ENCODE results near the gene PARD3.

Gene PARD3

GRCh38 chr10:34629084-34629483, 186.0 kb downstream of the PARD3 start:
- in situ Hi-C loops (cut with HindIII; ENCODE audit: low sequenced_read_pairs): no loop called here

GRCh38 chr10:34628174-34628796, 186.8 kb downstream of the PARD3 start:
- in situ Hi-C loops (cut with HindIII; ENCODE audit: low sequenced_read_pairs): no loop called here

DNA sequence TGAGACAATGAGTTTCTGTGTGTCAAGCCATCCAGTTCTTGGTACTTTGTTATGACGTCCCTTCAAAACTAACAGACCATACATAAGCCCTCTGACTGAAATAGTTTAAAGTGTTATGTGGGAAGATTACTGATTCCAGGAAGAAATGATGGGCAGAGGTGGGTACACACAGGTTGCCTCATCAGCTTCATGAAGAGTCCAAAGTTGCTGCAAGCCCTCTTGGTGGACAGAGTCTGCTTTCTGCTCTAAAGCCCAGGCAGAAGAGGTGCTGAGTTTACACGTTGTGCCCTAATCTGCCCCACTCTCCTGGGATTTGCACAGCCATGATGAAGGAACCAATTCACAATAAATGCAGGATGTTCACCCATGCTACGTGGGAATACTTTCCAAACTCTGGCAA, 187.4 kb downstream of the PARD3 start:
- in situ Hi-C loops (cut with HindIII; ENCODE audit: low sequenced_read_pairs): no loop called here

DNA sequence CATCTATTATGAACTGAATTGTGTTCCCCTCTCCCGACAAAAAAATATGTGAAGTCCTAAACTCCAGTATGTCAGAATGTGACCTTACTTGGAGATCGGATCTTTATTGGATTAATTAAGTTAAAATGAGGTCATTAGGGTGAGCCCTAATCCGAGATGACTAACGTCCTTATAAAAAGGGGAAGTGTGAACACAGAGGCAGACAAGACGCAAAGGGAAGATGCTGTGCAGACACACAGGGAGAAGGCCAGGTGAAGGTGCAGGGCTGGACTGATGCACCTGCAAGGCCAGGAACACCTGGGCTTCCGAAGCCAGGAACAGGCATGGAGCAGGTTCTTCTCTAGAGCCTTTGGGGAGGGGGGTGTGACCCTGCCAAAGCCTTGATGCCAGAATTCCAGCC, 187.8 kb downstream of the PARD3 start:
- in situ Hi-C loops (cut with HindIII; ENCODE audit: low sequenced_read_pairs): no loop called here

DNA sequence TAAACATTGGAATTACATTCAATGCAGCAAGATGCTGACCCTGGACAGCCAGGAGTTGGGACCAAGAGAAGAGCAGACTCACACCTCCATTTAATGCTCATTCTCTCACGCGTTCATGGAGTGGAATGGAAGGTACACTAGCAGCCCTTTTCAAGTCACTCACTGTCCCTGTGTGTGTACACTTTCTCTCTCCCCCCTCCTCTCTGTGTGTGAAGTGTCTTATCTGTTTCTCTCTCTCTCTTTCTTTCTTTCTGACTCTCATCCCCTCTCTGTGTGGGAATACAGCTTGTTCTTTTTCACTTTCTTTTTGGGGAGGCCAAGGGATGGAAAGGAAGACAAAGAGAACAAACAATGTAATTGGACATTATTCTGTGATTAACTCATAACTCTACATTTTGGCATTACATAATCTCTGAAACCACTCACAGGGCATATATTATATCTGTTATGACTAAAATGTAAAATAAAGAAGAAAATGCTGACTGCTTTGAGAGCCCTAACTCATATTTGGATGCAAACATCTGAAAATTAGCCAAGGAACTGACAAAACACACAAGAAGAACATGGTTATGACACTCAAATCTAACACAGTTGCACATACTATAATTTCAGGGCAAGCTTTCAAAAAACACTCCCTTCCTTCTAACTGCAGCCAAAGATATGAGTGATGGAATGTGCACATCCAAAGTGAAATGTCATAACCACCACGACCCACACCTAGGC, 188.8 kb downstream of the PARD3 start:
- in situ Hi-C loops (cut with HindIII; ENCODE audit: low sequenced_read_pairs): no loop called here

DNA sequence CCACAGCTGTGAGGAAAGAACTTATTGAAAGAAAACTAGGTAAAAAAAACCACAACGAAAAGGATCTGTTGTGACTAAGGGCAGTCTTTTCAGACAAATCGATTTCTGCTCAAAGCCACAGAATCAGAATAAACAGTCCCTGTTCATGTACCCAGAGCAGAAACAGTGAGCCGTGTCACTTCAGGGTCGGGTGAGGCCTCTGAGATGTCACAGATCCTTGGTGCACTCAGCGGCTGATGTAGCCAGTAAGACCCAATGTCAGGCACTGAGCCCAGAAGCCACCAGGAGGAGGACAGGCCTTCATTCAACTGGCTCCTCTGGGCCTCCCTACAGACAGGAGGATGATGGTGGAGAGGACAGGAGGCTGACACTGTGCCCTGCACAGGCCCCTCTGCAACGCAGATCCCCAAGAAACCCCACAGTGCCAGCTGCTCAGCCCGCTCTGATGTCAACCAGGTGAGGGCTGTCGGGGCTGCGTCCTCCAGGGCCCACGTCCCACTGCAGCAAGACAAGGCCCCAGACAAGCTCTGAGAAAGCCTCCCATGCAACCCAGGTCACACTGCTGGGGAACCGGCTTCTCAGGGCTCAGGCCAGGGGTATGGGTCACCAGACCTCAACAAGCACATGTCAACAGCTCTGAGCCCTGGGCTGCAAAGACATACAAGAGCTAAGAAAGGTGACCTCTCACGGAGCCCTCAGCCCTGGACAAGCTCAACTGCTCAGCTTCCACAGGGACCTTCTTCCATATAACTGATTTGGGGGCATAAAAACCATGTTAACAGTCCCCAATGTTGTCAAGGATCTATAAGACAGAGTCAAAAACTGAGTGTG, 190.6 kb downstream of the PARD3 start:
- in situ Hi-C loops (cut with HindIII; ENCODE audit: low sequenced_read_pairs): no loop called here

- in situ Hi-C loops (cut with HindIII; ENCODE audit: low sequenced_read_pairs): no loop called here
These were observed 192.2 kb downstream of the PARD3 start for GRCh38 chr10:34622945-34623344.

- in situ Hi-C loops (cut with HindIII; ENCODE audit: low sequenced_read_pairs): no loop called here
These were observed 196.5 kb downstream of the PARD3 start for GRCh38 chr10:34618611-34619010.

GRCh38 chr10:34615770-34616169, 199.3 kb downstream of the PARD3 start:
- in situ Hi-C loops (cut with HindIII; ENCODE audit: low sequenced_read_pairs): no loop called here

DNA sequence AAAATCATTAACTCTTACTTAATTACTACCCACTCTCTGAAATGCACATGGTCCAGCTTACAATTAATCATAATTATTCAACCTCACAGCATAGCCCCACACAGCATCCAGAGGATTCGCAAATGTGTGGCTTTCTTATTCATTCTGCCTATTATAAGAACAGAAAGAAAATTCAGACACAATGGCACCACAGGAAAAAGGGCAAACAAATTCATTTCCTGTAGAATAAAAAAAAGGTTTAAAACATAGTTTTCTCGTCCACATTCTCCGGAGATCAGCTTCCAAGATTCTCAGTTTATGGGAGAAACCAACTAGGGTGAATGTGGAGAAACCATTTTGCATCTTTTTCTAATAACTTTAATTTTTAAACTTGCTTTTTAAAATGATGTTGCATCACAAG, 201.6 kb downstream of the PARD3 start:
- in situ Hi-C loops (cut with HindIII; ENCODE audit: low sequenced_read_pairs): no loop called here

DNA sequence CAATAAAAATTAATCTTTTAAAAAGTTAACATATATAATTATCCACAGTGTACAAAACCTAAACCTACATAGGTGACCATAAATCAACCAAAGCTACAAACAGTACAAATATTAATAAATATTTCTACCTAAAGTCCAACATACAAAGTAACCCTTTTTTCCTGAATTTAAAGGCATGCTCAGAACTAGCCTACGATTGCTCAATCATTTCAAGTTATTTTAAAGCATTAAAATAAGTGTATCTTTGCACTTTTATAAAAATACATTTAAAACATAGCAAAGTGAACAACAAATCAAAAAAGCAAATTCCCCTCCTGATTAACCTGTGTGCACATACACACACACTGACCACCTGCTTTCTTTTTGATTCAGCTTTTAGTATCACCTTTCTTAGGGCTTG, 202.2 kb downstream of the PARD3 start:
- in situ Hi-C loops (cut with HindIII; ENCODE audit: low sequenced_read_pairs): no loop called here

- in situ Hi-C loops (cut with HindIII; ENCODE audit: low sequenced_read_pairs): no loop called here
These were observed 202.7 kb downstream of the PARD3 start for GRCh38 chr10:34612446-34612845.

GRCh38 chr10:34609287-34609940, 205.7 kb downstream of the PARD3 start:
- in situ Hi-C loops (cut with HindIII; ENCODE audit: low sequenced_read_pairs): no loop called here

GRCh38 chr10:34607894-34608293, 207.2 kb downstream of the PARD3 start:
- in situ Hi-C loops (cut with HindIII; ENCODE audit: low sequenced_read_pairs): no loop called here

- in situ Hi-C loops (cut with HindIII; ENCODE audit: low sequenced_read_pairs): no loop called here
These were observed 208.2 kb downstream of the PARD3 start for GRCh38 chr10:34606890-34607289.

GRCh38 chr10:34602478-34602877, 212.6 kb downstream of the PARD3 start:
- in situ Hi-C loops (cut with HindIII; ENCODE audit: low sequenced_read_pairs): no loop called here

- in situ Hi-C loops (cut with HindIII; ENCODE audit: low sequenced_read_pairs): no loop called here
These were observed 213.4 kb downstream of the PARD3 start for GRCh38 chr10:34601691-34602090.

DNA sequence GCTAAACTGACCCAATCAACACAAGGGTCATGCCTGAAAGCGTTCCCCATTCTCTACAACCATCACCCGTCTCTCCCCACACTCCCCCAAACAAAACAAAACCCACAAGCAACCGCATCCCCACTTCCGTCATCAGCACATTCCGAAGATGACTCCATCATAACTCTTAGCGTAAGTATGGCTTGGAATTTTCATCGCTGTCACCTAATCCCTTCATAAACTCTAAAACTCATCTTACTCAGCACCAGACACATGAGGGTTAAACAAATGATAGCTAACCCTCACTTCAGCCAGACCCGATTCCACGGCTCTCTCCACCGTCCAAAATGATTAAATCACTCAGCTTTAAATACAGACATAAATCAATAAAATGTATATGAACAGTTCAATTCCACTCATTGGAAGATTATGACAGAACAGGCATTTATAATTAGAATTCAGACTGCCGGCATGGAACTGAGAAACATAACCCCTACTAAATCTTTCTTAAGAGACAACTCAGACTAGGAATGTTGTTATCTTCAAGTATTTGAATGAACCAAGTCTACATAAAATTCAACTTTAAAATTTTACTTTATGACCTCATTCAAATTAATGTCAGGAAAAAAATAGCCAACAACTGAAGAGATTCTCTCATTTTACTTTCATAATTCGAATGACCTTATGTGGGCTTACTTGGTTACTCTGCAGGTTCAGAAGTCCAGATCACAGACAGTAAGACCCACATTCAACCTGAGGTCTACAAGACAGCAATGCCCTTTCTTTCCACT, 215.9 kb downstream of the PARD3 start:
- in situ Hi-C loops (cut with HindIII; ENCODE audit: low sequenced_read_pairs): no loop called here

DNA sequence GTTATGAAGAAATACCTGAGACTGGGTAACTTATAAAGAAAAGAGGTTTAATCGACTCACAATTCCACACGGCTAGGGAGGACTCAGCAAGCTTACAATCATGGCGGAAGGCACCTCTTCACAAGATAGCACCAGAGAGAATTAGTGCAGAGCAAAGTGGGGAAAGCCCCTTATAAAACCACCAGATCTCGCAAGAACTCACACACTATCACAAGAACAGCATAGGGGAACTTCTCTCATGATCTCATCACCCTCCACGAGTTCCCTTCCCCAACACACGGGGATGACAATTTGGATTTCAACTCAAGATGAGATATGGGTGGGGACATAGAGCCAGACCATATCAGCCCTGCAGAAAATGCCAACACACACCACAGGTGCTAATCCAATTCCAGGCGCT, 218.7 kb downstream of the PARD3 start:
- in situ Hi-C loops (cut with HindIII; ENCODE audit: low sequenced_read_pairs): no loop called here

DNA sequence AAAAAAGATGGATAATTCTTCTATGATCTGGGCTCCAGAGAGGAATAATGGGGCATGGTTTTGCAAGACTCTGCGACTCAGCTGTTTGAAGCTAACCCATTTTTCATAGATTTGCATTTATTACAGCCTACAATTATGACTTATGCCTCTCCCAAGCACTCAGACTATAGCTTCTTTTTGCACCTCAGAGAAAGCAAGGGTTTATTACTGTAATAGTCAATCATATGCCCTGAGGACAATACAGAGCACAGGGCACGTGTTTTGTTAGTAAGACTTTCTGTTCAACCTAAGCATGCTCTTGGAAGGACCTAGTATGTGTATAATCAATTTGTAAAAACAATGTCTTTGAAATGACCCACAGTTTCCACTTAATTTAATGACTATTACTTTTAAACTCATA, 221.2 kb downstream of the PARD3 start:
- in situ Hi-C loops (cut with HindIII; ENCODE audit: low sequenced_read_pairs): no loop called here

Data from endothelial cell of hepatic sinusoid (primary cell).